GM12874 (cell line): ENCODE data around the gene THADA.

Experiments
- CTCF ChIP-seq: IDR thresholded peaks from 2 replicates; pipeline ENCODE4 v1.5.1; 2011; ENCODE audit warnings: low read depth, mild to moderate bottlenecking, control low read depth, low read length, moderate library complexity; ENCODE audit not compliant: insufficient read depth

The THADA gene

GRCh38 chr2:43391201-43391877, 204.5 kb downstream of the THADA start:
- TF ChIP-seq CTCF = no peak

- TF ChIP-seq CTCF = no peak
Observed at GRCh38 chr2:43389581-43390466, 206.0 kb downstream of the THADA start.

GRCh38 chr2:43388371-43388770, 207.5 kb downstream of the THADA start:
- no peak for TF ChIP-seq CTCF

GRCh38 chr2:43387092-43388062, 208.5 kb downstream of the THADA start:
- no peak for TF ChIP-seq CTCF

- no peak for TF ChIP-seq CTCF
Observed at GRCh38 chr2:43384143-43384542, 211.7 kb downstream of the THADA start.

GRCh38 chr2:43383533-43383932, 212.3 kb downstream of the THADA start:
- no peak for TF ChIP-seq CTCF
